Tibial nerve (tissue), 4 donors: ENCODE results near the gene NPEPL1.

Experiments
- EP300 ChIP-seq, 2 donors: sonication (generic); formaldehyde crosslinking; IDR thresholded peaks; one replicate each; pipeline ENCODE4 v1.6.1; 2017; ENCODE audit warnings: antibody characterized with exemption in 2 of 2, mild to moderate bottlenecking in 1 of 2
- POLR2A ChIP-seq, 2 donors: fragments of 450-650 bp; IDR thresholded peaks; one replicate each; pipeline ENCODE4 v1.6.1; 2017; ENCODE audit warnings: antibody characterized with exemption in 2 of 2, mild to moderate bottlenecking in 2 of 2, moderate library complexity in 2 of 2
- TF ChIP-seq, protein P1 (sequence below), 5 experiments: fragments of 200-600 bp in 3 of 5; fragments of 450-650 bp in 2 of 5; sonication (generic) in 3 of 5; IDR thresholded peaks; one replicate each; pipeline ENCODE4 v1.5.1; 2016 to 2019; ENCODE audit warnings: antibody characterized with exemption in 5 of 5, mild to moderate bottlenecking in 3 of 5, moderate library complexity in 2 of 5

DNA sequence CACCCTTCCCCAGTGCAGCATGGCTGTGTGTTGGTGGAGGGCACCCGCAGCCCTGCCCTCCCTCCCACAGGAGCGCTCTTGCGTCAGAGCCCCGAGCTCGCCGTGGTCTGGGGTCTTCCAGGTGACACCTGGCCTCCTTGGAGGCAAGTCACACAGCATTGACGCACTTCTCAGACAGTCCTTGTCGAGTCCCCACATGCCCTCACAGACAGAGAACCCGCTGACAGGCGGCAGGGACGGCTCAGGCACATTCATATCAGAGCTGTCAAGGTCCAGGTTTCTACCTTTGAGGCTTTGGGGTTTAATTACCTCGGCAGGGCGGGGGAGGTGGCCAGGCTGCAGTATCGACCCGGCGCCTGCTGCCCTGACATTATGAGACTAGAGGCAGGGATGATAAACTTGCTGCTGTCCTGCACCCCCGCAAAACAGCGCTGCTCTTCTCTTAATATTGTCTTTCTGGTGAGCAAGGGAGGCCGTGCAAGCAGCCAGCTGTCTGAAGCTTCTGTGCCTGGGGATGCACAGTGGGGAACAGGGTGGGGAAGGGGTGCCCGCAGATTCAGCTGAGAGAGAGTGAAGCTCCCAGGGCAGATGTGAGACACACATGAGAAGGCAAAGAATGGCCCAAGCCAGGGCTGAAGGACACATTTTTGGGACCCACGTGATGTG is 4.7 kb downstream of the NPEPL1 start:
- TF ChIP-seq, protein P1, sequence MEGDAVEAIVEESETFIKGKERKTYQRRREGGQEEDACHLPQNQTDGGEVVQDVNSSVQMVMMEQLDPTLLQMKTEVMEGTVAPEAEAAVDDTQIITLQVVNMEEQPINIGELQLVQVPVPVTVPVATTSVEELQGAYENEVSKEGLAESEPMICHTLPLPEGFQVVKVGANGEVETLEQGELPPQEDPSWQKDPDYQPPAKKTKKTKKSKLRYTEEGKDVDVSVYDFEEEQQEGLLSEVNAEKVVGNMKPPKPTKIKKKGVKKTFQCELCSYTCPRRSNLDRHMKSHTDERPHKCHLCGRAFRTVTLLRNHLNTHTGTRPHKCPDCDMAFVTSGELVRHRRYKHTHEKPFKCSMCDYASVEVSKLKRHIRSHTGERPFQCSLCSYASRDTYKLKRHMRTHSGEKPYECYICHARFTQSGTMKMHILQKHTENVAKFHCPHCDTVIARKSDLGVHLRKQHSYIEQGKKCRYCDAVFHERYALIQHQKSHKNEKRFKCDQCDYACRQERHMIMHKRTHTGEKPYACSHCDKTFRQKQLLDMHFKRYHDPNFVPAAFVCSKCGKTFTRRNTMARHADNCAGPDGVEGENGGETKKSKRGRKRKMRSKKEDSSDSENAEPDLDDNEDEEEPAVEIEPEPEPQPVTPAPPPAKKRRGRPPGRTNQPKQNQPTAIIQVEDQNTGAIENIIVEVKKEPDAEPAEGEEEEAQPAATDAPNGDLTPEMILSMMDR (IDR thresholded peaks at IDR 0.05) = no peak
- TF ChIP-seq POLR2A (IDR thresholded peaks at IDR 0.05) = no peak
- no peak for TF ChIP-seq EP300 (IDR thresholded peaks at IDR 0.05)
